ENCODE data around the gene ITPKC.
"Not testable (repeated sequence)": the region's sequence is repeated elsewhere in the genome, so short reads cannot be mapped to it uniquely, and the experiment has no call there.

Gene ITPKC

GRCh38 chr19:40741527-40742390 lies 24.8 kb downstream of the ITPKC start:
- DNase-seq (ENCODE audit: low read depth), result no peak

DNA sequence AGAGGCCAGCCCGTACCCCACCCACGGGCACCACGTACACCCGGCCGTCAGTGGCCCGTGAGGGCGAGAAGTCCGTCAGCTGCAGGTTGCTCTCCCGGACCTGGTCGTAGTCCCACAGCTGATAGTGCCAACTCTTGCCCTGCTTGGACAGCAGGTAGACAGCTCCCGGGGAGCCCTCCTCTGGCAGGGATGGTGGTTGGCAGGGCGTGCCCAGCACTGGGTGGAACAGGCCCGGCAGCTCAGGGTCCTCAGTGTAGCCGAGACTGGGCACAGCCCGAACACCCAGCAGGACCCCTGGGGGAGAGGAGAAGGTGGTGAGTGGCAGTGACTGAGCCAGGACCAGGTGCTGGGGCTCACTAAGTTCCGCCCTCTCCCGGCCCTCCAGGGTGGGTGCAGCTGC lies 25.6 kb downstream of the ITPKC start:
- DNase-seq (ENCODE audit: low read depth), result no peak

- no peak for DNase-seq (ENCODE audit: low read depth)
Observed at GRCh38 chr19:40742886-40743285, 26.0 kb downstream of the ITPKC start.

GRCh38 chr19:40743926-40744325 lies 27.0 kb downstream of the ITPKC start:
- no peak for DNase-seq (ENCODE audit: low read depth)

DNA sequence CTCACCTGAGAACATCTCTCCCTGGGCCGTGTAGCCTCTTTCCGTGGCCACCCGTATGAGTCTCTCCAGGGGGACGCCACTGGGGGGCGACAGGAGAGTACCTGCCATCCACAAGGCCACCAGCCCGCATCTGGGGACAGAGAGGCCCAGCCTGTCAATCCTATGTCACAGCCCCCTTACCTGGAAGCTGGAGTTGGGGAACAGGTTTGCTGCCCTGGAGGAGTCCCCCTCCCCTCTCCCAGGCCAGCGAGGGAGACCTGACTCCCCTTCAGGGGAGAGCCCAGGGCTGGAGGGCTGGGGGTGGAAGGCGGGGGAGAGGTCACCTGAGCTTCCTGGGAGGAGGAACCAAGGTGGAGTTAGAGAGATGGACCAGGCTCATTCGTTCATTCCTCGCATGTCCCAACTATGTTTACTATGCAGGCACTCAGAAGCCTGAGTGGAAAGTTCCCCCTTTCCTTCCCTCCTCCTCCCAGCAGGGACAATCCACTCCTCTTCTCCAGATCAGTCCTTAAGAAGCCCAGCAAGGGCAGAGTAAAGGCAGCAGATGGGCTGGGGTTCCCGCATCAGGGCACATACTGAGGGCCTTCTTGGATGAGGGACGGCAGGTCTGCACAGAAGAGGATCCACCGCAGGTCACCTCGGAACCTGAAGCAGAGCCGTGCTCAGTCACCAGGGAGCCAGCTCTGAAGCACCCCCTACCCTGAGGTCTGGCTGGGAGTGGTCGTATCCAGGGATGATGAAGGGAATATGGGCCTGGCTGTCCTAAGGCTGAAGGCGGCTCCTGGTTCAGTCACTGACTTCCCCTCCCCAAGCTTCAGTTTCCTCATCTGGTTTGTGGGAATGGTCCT lies 27.9 kb downstream of the ITPKC start:
- no peak for DNase-seq (ENCODE audit: low read depth)

DNA sequence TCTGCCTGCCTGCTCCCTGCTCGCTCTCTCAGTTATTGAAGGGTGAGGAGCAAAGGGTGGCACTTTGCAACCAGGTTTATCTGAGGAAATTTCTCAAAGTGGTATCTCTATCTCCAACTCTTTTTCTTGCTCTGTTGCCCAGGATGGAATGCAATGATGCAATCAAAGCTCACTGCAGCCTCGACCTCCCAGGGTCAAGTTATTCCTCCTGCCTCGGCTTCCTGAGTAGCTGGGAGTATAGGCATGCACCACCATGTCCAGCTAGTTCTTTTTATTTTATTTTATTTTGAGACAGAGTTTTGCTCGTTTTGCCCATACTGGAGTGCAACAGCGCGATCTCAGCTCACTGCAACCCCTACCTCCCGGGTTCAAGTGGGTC lies 28.5 kb downstream of the ITPKC start:
- peak; percentile 24 for DNase-seq (ENCODE audit: low read depth)

GRCh38 chr19:40747536-40747935 lies 30.6 kb downstream of the ITPKC start:
- DNase-seq (ENCODE audit: low read depth), result no peak

DNA sequence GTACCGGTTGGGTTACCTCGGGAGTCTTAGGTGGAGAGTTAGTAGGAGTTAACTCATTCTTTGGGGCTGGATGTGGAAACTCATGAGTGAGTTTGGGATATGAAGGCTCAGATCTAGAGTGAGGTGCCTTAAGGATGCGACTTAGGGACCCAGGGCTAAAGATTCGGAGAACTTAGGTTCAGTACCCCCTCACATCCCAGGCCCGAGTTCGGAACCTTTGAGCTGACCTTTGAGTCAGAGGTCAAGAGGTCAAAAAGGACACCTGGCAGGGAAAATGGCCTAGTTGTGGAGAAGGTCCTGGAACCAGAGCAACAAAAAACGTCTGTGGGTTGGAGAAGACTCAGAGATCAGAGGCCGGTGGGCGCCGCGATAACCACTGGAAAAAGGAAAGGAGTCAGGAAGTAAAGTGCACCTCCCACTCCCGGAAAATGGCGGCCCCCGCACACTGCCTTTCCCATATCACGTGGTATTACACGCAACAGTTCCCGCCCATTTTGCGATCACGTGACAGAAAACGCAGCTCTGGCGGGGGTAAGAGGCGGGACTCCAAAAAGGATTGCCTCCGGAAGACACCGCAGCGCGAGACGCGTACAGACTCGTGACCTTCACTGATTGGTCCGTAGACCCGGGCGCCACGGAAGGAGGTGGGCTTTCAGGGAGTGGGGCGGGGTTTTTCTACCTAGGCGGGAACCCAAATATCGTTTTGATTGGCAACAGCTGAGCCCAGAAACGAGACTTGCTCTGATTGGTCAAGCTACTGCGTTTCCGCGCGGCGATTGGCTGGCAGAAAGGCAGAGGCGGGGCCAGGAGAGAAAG lies 33.4 kb downstream of the ITPKC start, which contains the start of gene ACTMAP:
Gene ACTMAP, minus strand, starts transcription at position 420 of the 816 bp plus-strand sequence. CDS start 674 bp downstream, outside the sequence.
- DNase-seq (ENCODE audit: low read depth), result peak; percentile 100

GRCh38 chr19:40750874-40751537 lies 34.1 kb downstream of the ITPKC start, which contains the start of gene SNRPA:
TSS of gene SNRPA (plus strand) at chr19:40751203. CDS start at chr19:40751409, 206 bp downstream.
- peak; percentile 99 for DNase-seq (ENCODE audit: low read depth)

DNA sequence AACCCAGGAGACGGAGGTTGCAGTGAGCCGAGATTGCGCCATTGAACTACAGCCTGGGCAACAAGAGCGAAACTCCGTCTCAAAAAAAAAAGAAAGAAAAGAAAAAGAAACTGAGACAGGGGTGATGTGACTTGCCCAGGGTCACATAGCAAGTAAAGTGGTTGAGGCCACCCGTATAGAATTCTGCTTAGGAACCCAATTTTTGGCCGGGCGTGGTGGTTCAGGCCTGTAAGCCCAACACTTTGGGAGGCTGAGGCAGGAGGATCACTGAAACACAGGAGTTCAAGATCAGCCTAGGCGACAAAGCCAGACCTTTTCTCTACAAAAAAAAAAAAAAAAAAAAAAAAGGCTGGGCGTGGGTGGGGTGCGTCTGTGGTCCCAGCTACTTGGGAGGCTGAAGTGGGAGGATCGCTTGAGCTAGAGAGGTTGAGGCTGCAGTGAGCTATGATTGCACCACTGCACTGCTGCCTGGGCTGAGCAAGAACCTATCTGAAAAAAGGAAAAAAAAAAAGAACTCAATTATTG lies 35.4 kb downstream of the ITPKC start:
- no peak for DNase-seq (ENCODE audit: low read depth)

DNA sequence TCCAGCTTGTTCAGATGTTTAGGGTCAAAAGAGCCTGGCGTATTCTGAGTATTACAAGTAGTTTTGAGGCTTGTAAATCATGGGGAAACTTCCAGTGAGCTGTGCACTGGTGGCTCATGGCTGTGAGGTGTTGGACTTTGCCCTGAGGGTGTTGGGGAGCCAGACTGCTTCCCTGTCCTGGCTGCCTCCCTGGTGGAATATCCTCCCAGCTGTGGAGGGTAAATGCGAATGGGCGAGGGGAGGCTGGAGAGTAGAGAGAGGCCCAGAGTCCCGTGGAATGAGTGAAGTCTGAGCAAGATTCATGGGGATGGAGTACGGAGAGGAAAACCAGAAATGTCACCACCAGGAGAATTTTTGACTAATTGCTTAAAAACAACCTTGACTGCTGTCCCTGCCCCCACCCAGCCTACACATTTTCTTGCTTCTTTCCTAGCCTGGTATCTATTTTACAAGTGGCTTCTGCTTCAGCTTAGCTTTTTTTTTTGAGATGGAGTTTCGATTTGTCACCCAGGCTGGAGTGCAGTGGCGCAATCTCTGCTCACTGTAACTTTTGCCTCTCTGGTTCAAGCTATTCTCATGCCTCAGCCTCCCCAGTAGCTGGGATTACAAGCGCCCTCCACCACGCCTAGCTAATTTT lies 37.8 kb downstream of the ITPKC start:
- peak; percentile 28 for DNase-seq (ENCODE audit: low read depth)

- DNase-seq (ENCODE audit: low read depth), result no peak
Observed at GRCh38 chr19:40755248-40755624, 38.3 kb downstream of the ITPKC start.

DNA sequence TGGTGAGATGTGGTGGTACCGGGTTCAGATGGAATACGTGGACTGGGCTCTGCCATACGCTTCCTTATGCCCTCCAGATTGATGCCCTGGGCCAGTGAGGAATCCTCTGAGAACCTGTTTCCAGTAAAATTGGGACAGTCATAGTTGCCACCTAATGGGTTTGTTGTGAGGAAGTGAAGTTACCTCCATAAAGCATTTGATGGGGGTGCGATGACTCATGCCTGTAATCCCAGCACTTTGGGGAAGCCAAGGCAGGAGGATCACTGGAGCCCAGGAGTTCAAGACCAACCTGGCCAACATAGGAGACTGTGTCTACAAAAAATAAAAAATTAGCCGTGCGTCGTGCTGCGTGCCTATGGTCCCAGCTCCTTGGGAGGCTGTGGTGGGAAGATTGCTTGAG lies 38.9 kb downstream of the ITPKC start:
- no peak for DNase-seq (ENCODE audit: low read depth)

GRCh38 chr19:40756502-40757110 lies 39.7 kb downstream of the ITPKC start:
- peak; percentile 37 for DNase-seq (ENCODE audit: low read depth)

DNA sequence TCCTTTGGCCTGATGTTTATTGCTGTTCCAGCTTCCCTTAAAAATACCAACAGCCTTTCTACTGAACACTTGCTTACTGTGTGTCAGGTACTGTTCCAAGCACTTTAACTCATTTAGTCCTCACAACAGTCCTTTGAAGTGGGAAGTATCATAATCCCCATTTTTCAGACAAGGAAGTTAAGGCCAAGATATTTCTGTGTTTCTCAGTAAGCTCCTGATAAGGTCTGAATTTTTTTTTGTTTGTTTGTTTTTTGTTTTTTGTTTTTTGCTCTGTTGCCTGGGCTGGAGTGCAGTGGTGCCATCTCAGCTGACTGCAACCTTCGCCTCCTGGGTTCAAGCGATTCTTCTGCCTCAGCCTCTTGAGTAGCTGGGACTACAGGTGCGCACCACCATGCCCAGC lies 41.6 kb downstream of the ITPKC start:
- no peak for DNase-seq (ENCODE audit: low read depth)

DNA sequence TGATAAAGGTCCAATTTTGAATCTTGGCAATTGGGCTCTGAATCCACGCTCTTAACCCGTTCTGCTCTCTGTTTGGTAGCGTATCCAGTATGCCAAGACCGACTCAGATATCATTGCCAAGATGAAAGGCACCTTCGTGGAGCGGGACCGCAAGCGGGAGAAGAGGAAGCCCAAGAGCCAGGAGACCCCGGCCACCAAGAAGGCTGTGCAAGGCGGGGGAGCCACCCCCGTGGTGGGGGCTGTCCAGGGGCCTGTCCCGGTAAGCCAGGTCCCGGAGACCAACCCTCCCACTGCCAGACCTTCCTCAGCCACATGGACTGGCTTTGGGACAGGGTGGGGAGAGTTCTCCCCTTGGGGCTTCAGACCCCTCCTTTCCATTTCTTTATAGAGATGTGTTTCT lies 42.4 kb downstream of the ITPKC start:
- DNase-seq (ENCODE audit: low read depth), result no peak

DNA sequence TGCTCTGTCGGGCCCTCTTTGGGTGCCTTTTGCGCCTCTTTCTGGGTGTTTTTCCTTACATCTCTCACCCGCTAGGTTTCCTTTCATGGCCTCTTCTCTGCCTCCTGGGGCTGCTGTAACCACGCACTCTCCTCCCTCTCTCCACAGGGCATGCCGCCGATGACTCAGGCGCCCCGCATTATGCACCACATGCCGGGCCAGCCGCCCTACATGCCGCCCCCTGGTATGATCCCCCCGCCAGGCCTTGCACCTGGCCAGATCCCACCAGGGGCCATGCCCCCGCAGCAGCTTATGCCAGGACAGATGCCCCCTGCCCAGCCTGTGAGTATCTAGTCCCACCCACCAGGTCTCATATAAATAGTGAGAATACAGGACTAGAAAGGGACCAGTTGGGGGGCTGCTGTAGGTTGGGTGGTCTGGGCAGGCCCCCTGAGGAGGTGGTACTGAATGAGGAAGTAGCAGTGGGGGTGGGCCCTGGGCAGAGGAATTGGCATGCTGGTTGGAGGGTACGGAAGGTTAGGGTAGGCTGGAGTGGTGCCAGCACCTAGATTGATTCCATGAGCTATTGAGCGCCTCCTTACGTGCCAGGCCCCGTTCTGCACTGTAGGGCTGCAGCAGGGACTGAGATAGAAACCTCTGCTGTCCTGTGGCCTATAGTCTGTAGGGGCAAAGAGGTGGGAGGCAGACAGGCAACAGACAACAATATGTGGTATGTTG lies 46.0 kb downstream of the ITPKC start:
- no peak for DNase-seq (ENCODE audit: low read depth)

DNA sequence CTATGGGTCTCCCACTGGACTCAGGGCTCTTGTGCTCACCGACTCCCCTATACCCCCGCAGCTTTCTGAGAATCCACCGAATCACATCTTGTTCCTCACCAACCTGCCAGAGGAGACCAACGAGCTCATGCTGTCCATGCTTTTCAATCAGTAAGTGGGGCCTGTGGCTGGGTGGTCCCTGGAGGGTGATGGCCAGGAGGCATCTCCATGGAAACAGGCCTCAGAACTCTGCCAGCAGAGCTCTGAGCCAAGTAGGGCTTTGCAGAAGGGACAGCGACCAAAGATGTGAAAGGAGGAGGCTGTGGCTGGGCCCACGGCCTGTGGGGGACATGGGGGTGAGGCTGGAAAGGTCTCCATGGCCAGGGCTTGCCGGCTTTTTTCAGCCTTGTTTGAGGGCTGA lies 46.6 kb downstream of the ITPKC start:
- DNase-seq (ENCODE audit: low read depth), result no peak

GRCh38 chr19:40763963-40764362 lies 47.1 kb downstream of the ITPKC start:
- DNase-seq (ENCODE audit: low read depth), result no peak

DNA sequence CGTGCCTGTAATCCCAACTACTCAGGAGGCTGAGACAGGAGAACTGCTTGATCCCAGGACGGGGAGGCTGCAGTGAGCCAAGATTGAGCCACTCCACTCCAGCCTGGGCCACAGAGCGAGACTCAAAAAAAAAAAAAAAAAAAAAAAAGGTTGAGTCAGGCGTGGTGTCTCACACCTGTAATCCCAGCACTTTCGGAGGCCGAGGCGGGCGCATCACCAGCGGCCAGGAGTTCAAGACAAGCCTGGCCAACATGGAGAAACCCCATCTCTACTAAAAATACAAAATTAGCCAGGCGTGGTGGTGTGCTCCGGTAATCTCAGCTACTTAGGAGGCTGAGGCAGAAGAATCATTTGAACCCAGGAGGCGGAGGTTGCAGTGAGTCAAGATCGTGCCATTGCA lies 49.5 kb downstream of the ITPKC start:
- DNase-seq (ENCODE audit: low read depth), result not testable (repeated sequence)
